Uterus (tissue), 2 donors: Measurements from ENCODE around the gene LRRC49.

ENCODE experiments used
- POLR2A ChIP-seq, 2 donors: fragments of 450-650 bp; IDR thresholded peaks; one replicate each; pipeline ENCODE4 v1.6.1; 2016; ENCODE audit warnings: antibody characterized with exemption in 2 of 2, mild to moderate bottlenecking in 1 of 2, moderate library complexity in 1 of 2
- TF ChIP-seq, protein P1 (sequence below), 4 experiments: fragments of 200-600 bp in 2 of 4; fragments of 450-650 bp in 2 of 4; sonication (generic) in 2 of 4; IDR thresholded peaks; one replicate each; pipeline ENCODE4 v1.5.1; 2016 to 2019; ENCODE audit warnings: antibody characterized with exemption in 4 of 4, mild to moderate bottlenecking in 2 of 4, moderate library complexity in 1 of 4

DNA sequence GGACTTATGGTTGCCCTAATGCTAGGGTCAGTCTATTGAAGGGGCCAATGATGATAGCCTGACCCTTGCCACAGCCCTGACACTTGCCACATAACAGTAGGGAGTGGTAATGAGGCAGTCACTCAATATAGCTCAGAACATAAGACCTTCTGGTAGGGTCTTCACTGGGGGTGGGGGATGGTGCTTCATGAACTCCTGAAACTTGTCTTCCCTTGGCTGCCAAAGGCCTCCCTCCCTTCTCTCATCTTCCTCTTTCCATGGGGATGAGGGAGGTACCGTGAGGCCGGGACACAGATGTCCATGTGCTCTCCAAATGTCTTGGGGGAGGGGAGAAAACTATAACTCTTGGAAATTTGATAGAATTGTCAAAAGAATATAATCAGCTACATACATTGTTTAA, 201.5 kb downstream of the LRRC49 start:
- TF ChIP-seq, protein P1, sequence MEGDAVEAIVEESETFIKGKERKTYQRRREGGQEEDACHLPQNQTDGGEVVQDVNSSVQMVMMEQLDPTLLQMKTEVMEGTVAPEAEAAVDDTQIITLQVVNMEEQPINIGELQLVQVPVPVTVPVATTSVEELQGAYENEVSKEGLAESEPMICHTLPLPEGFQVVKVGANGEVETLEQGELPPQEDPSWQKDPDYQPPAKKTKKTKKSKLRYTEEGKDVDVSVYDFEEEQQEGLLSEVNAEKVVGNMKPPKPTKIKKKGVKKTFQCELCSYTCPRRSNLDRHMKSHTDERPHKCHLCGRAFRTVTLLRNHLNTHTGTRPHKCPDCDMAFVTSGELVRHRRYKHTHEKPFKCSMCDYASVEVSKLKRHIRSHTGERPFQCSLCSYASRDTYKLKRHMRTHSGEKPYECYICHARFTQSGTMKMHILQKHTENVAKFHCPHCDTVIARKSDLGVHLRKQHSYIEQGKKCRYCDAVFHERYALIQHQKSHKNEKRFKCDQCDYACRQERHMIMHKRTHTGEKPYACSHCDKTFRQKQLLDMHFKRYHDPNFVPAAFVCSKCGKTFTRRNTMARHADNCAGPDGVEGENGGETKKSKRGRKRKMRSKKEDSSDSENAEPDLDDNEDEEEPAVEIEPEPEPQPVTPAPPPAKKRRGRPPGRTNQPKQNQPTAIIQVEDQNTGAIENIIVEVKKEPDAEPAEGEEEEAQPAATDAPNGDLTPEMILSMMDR (IDR thresholded peaks at IDR 0.05): no peak
- no peak for TF ChIP-seq POLR2A (IDR thresholded peaks at IDR 0.05)
